Lung (tissue), 12 donors: Measurements from ENCODE around the gene PHF21A. TPM values are rescaled to one million over a fixed set of nuclear protein-coding genes. Genes with fewer than 3 reads are reported as not detected.

Source experiments
- ATAC-seq: fragments of 200-7000 bp; cut with Tn5 transposase; one replicate; pipeline ENCODE4 v1.9.1; 2020; ENCODE audit warnings: moderate number of reproducible peaks; ENCODE audit not compliant: insufficient read depth, low FRiP score
- DNase-seq, 3 donors: peaks; one replicate each; pipeline ENCODE4 v3.0.0-alpha.2; 2013 to 2017
- H3K27ac ChIP-seq, 2 donors: one replicate each; pipeline ENCODE4 v1.5.1; 2013; ENCODE audit warnings: mild to moderate bottlenecking in 2 of 2, moderate library complexity in 2 of 2, control low read depth in 1 of 2, inconsistent platforms in 1 of 2, low read depth in 1 of 2, low read length in 1 of 2
- H3K27me3 ChIP-seq, 3 donors: one replicate each; pipeline ENCODE4 v1.5.1; 2013; ENCODE audit warnings: low read length in 2 of 3; ENCODE audit not compliant: control insufficient read depth in 3 of 3, insufficient read depth in 3 of 3
- H3K36me3 ChIP-seq, 4 donors: one replicate each; pipeline ENCODE4 v1.5.1; 2013; ENCODE audit warnings: low read length in 4 of 4, mild to moderate bottlenecking in 1 of 4, moderate library complexity in 1 of 4; ENCODE audit not compliant: control insufficient read depth in 4 of 4, insufficient read depth in 4 of 4
- H3K4me1 ChIP-seq, 5 donors: one replicate each; pipeline ENCODE4 v1.5.1; 2013; ENCODE audit warnings: low read length in 5 of 5, mild to moderate bottlenecking in 2 of 5, moderate library complexity in 1 of 5; ENCODE audit not compliant: control insufficient read depth in 5 of 5, insufficient read depth in 5 of 5
- H3K4me3 ChIP-seq: one replicate; pipeline ENCODE4 v1.5.1; 2013; ENCODE audit warnings: mild to moderate bottlenecking, control low read depth, moderate library complexity
- H3K9ac ChIP-seq, 2 donors: one replicate each; pipeline ENCODE4 v1.5.1; 2013; ENCODE audit warnings: low read length in 2 of 2, control low read depth in 1 of 2; ENCODE audit not compliant: insufficient read depth in 1 of 2
- H3K9me3 ChIP-seq, 4 donors: one replicate each; pipeline ENCODE4 v1.5.1; 2013; ENCODE audit warnings: low read length in 3 of 4, mild to moderate bottlenecking in 1 of 4, moderate library complexity in 1 of 4; ENCODE audit not compliant: control insufficient read depth in 4 of 4, insufficient read depth in 3 of 4
- CTCF ChIP-seq: IDR thresholded peaks from 2 replicates; pipeline ENCODE4 v1.5.1; 2012; ENCODE audit warnings: mild to moderate bottlenecking; ENCODE audit errors: control extremely low read depth, extremely low read depth
- WGBS, 2 donors: extraction: QIAGEN DNeasy Blood & Tissue Kit; methylation state at CpG; one replicate each; pipeline ENCODE4 v1.1.7; 2013; 5-methylcytosine and 5-hydroxymethylcytosine counted together
- polyA plus RNA-seq, 2 donors: library from polyadenylated mRNA; stranded (reverse); fragments of 200-250 nt; gene quantifications; one replicate each; pipeline ENCODE4 v1.2.1, GENCODE V29; 2013
- total RNA-seq, 2 donors: library from RNA; depleted of rRNA in 1 of 2; stranded (reverse); fragments of >200 nt in 1 of 2; gene quantifications; one replicate each; pipeline ENCODE4 v1.2.1, GENCODE V29; 2014 to 2021
- donor health status: control.
- donor health status: control.
- donor health status: Bipolar disorder and iron deficiency.
- donor health status: healthy.
- donor health status: DM: yes; HTN: yes; CAD: no.

PHF21A gene
- total and polyA plus RNA-seq, 4 donors: 16.2 to 57.0 (median 29.9) TPM

GRCh38 chr11:46090375-46090774 is 30.9 kb downstream of the PHF21A start:
- no peak for TF ChIP-seq CTCF
- H3K36me3 ChIP-seq: peaks cover 0 to 5% (median 1%) of the 10 kb centered on the region in 4 donors
- H3K4me1 ChIP-seq: peaks cover 0 to 3% (median 0%) of the 10 kb centered on the region in 5 donors
- DNase-seq (no peak), ATAC-seq (no peak)
- H3K9ac ChIP-seq: no peak overlapping the region
- H3K4me3 ChIP-seq: no peak overlapping the region
- no peaks in the 10 kb centered on the region for H3K9me3 ChIP-seq
- H3K27ac ChIP-seq: no peak overlapping the region
- 90 to 96% methylated on average over 1 of the region's 1 CpG for WGBS, 2 donors
- no peaks in the 10 kb centered on the region for H3K27me3 ChIP-seq

- Histone ChIP-seq H3K27me3 (no peaks in the 10 kb centered on the region), H3K4me3 (no peak overlapping the region), H3K36me3 (peaks cover 0 to 21% (median 7%) of the 10 kb centered on the region in 4 donors), H3K27ac (no peak overlapping the region), H3K9ac (no peak overlapping the region), H3K4me1 (peaks cover 0 to 3% (median 0%) of the 10 kb centered on the region in 5 donors), H3K9me3 (no peaks in the 10 kb centered on the region)
- no peak for TF ChIP-seq CTCF
- no peak for DNase-seq
- ATAC-seq: no peak
- WGBS, 2 donors: 91 to 94% methylated on average over 3 of the region's 3 CpGs
Observed at GRCh38 chr11:46079662-46080061, 41.6 kb downstream of the PHF21A start.

GRCh38 chr11:46075928-46076327 is 45.3 kb downstream of the PHF21A start:
- TF ChIP-seq CTCF: no peak
- H3K9me3 ChIP-seq: no peaks in the 10 kb centered on the region
- peaks cover 0 to 15% (median 4%) of the 10 kb centered on the region in 4 donors for H3K36me3 ChIP-seq
- H3K27me3 ChIP-seq: no peaks in the 10 kb centered on the region
- 97% methylated on average over 2 of the region's 2 CpGs for WGBS, 2 donors
- H3K27ac ChIP-seq: no peak overlapping the region
- H3K4me3 ChIP-seq: no peak overlapping the region
- no peak overlapping the region for H3K9ac ChIP-seq
- ATAC-seq (no peak), DNase-seq (no peak)
- H3K4me1 ChIP-seq: peaks cover 0 to 15% (median 0%) of the 10 kb centered on the region in 5 donors

GRCh38 chr11:46075168-46075567 is 46.1 kb downstream of the PHF21A start:
- peaks cover 0 to 15% (median 0%) of the 10 kb centered on the region in 5 donors for H3K4me1 ChIP-seq
- peak in 2 of 3 donors; percentile 25 to 60 for DNase-seq
- TF ChIP-seq CTCF: no peak
- no peak for ATAC-seq
- no peaks in the 10 kb centered on the region for H3K27me3 ChIP-seq
- 50 to 72% methylated on average over 5 of the region's 5 CpGs for WGBS, 2 donors
- H3K36me3 ChIP-seq: peaks cover 0 to 15% (median 4%) of the 10 kb centered on the region in 4 donors
- no peak overlapping the region for H3K9ac ChIP-seq
- no peak overlapping the region for H3K27ac ChIP-seq
- no peak overlapping the region for H3K4me3 ChIP-seq
- H3K9me3 ChIP-seq: no peaks in the 10 kb centered on the region
